ENCODE measurements around the gene TAS2R31.

DNA sequence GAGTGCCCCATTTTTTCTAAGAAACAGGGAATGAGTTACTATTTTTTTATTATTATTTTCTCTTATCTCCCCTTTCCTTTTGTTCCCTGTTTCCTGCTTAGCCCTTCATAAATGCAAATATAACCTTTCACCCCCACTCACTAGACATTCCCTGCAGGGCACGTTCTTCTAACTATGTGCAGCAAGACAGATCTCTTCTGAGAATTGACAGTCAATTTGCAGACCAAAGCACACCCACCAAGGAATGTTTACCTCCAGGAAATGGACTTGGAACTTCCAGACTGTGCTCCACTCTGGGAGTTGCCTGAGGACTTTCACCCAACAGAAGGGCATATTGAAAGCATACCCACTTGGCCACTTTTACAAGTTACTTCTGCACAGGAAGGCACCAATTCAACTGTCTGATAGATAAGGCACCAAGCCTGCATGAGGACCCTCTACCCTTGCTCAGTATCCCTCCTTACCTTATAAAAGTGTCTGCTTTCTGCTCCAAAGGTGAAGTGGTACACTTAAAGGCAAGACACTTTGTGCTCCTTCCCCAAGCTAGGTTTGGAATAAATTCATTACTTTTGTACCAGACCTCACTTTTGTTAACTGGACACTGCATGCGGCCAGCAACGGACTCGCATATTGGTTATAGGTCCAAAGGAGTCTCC lies 15.3 kb downstream of the TAS2R31 start:
- TF ChIP-seq, protein P1, sequence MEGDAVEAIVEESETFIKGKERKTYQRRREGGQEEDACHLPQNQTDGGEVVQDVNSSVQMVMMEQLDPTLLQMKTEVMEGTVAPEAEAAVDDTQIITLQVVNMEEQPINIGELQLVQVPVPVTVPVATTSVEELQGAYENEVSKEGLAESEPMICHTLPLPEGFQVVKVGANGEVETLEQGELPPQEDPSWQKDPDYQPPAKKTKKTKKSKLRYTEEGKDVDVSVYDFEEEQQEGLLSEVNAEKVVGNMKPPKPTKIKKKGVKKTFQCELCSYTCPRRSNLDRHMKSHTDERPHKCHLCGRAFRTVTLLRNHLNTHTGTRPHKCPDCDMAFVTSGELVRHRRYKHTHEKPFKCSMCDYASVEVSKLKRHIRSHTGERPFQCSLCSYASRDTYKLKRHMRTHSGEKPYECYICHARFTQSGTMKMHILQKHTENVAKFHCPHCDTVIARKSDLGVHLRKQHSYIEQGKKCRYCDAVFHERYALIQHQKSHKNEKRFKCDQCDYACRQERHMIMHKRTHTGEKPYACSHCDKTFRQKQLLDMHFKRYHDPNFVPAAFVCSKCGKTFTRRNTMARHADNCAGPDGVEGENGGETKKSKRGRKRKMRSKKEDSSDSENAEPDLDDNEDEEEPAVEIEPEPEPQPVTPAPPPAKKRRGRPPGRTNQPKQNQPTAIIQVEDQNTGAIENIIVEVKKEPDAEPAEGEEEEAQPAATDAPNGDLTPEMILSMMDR (IDR thresholded peaks at IDR 0.05; ENCODE audit: poor library complexity, severe bottlenecking): no peak
- TF ChIP-seq EZH2 (IDR thresholded peaks at IDR 0.05; ENCODE audit: borderline replicate concordance, insufficient read depth, low read length, poor library complexity, severe bottlenecking) (no peak), MXI1 (conservative IDR thresholded peaks at IDR 0.05; ENCODE audit: poor library complexity, severe bottlenecking) (no peak), EP300 (conservative IDR thresholded peaks at IDR 0.05; ENCODE audit: poor library complexity, severe bottlenecking) (no peak)

All from neural cell (in vitro differentiated cells).